ENCODE data around the gene CRY1.

DNA sequence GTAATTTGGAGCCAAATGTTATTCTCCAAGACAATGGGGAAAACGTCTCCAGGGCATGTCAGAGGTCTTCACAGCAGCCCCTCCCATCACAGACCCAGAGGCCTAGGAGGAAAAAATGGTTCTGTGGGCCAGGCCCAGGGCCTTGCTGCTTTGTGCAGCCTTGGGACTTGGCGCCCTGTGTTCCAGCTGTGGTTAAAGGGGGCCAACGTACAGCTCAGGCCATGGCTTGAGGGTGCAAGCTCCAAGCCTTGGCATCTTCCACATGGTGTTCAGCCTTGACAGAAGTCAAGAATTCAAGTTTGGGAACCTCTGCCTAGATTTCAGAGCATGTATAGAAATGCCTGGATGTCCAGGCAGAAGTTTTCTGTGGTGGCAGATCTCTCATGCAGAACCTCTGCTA, 3.2 kb upstream of the CRY1 start:
- TF ChIP-seq POLR2A (IDR thresholded peaks at IDR 0.05), result no peak
- TF ChIP-seq, protein P1, sequence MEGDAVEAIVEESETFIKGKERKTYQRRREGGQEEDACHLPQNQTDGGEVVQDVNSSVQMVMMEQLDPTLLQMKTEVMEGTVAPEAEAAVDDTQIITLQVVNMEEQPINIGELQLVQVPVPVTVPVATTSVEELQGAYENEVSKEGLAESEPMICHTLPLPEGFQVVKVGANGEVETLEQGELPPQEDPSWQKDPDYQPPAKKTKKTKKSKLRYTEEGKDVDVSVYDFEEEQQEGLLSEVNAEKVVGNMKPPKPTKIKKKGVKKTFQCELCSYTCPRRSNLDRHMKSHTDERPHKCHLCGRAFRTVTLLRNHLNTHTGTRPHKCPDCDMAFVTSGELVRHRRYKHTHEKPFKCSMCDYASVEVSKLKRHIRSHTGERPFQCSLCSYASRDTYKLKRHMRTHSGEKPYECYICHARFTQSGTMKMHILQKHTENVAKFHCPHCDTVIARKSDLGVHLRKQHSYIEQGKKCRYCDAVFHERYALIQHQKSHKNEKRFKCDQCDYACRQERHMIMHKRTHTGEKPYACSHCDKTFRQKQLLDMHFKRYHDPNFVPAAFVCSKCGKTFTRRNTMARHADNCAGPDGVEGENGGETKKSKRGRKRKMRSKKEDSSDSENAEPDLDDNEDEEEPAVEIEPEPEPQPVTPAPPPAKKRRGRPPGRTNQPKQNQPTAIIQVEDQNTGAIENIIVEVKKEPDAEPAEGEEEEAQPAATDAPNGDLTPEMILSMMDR (IDR thresholded peaks at IDR 0.05), result no peak
